ENCODE results near the gene TNS3. TPM values are rescaled to one million over a fixed set of nuclear protein-coding genes. Genes with fewer than 3 reads are reported as not detected.

The TNS3 gene
- total RNA-seq, 1 experiment from 2014 or later, result 9.5 TPM

DNA sequence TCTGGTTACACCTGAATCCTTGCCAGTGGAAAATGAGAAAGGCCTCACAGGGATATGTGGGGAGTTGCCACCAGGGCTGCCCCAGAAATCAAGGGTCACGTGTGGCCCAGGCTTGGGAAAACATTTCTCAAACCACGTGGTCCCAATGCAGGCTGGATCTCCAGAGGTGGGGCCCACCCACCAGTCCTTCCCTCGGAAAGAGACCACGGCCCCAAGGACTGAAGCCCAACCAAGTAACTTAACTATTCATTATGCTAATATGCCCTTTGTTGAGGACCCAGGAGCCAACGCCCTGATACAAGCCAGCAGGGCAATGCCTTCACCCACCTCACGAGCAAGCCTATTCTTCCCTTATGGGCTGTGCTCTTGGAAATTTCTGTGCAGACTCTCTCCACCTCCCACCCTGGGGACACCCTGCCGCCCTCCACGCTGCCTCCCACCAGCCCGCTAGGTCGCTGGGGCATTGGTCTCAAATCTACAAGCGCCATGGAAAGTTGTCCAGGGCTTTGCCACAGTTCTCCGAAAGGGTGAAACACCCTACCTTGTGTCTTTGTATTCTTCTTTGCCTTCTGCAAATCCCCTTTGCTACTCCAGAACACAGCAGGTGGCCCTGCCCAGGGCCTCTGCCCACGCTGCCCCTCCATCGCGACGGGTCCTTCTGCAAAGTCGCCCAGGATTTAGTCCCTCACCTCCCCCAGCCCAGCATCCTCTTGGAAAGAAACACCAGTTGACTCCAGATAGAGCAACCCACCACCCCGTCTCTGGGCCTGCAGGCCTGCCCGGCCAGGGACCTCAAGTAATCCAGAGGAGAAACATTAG, 8.8 kb downstream of the TNS3 start:
- H2BK15ac ChIP-seq (ENCODE audit: low read depth, low read length), result no peak overlapping the region
- H2BK120ac ChIP-seq (ENCODE audit: low read depth, low read length, poor library complexity, severe bottlenecking), result no peak overlapping the region
- H3K9ac ChIP-seq (ENCODE audit: extremely low read depth, insufficient read length, low read length), result no peak overlapping the region
- H2AFZ ChIP-seq (ENCODE audit: low read length), result no peak overlapping the region
- no peak overlapping the region for H2AK5ac ChIP-seq (ENCODE audit: insufficient read length, low read length)
- H3K23ac ChIP-seq (ENCODE audit: insufficient read length, low read depth, low read length), result no peak overlapping the region
- no peak overlapping the region for H3T11ph ChIP-seq (ENCODE audit: low read length)
- peaks cover 43 to 55% of the 10 kb centered on the region in 2 experiments for H3K4me1 Mint-ChIP-seq
- H2BK5ac ChIP-seq (ENCODE audit: insufficient read length, low read length), result no peak overlapping the region
- H3K4ac ChIP-seq (ENCODE audit: low read depth, low read length), result no peak overlapping the region
- no peaks in the 10 kb centered on the region for H3K27me3 ChIP-seq (ENCODE audit: insufficient read depth, low read length)
- H3K27me3 Mint-ChIP-seq (ENCODE audit: low read depth), result peaks cover 1% of the 10 kb centered on the region; the same call in 1 of the 2 replicates
- DNase-seq, result peak; percentile 63
- H2BK20ac ChIP-seq (ENCODE audit: low read depth, low read length, poor library complexity, severe bottlenecking), result no peak overlapping the region
- no peaks in the 10 kb centered on the region for H3K9me3 Mint-ChIP-seq
- no peak overlapping the region for H4K91ac ChIP-seq (ENCODE audit: insufficient read length, low read depth, low read length)
- H3K56ac ChIP-seq (ENCODE audit: insufficient read length, low read depth, low read length), result no peak overlapping the region
- H3K4me3 Mint-ChIP-seq, result no peak overlapping the region
- no peaks in the 10 kb centered on the region for H3K79me1 ChIP-seq (ENCODE audit: insufficient read depth, low read depth, low read length, poor library complexity, severe bottlenecking)
- no peaks in the 10 kb centered on the region for H4K20me1 ChIP-seq (ENCODE audit: control insufficient read depth, insufficient read depth, insufficient read length)
- WGBS (ENCODE audit: extremely low coverage, insufficient read length, low lambda C conversion rate), result no CpG with 5 or more reads among the region's 19 CpGs
- no peak overlapping the region for H3K4me2 ChIP-seq (ENCODE audit: insufficient read depth, insufficient read length, low read length)
- peak overlapping the region in 1 of 3 experiments; percentile 72; a peak in 2 of 7 replicates for H3K27ac Mint-ChIP-seq
- no peak overlapping the region for H2BK12ac ChIP-seq (ENCODE audit: insufficient read length, low read depth, low read length)
- H3K27ac ChIP-seq (ENCODE audit: insufficient read length, low read depth, low read length), result no peak overlapping the region
- no peak overlapping the region for H3K18ac ChIP-seq (ENCODE audit: insufficient read length, low read depth, low read length)
- no peak overlapping the region for H4K5ac ChIP-seq (ENCODE audit: insufficient read length, low read depth, low read length)
- no peaks in the 10 kb centered on the region; a peak in 3 of 7 replicates for H3K36me3 Mint-ChIP-seq (ENCODE audit: insufficient read depth in 1 of 3, low read depth in 3 of 3)
- no peaks in the 10 kb centered on the region for H3K79me2 ChIP-seq (ENCODE audit: insufficient read depth, low read length)
- no peaks in the 10 kb centered on the region for H3K23me2 ChIP-seq (ENCODE audit: insufficient read length, low read depth, low read length, poor library complexity, severe bottlenecking)
- TF ChIP-seq, protein P1, sequence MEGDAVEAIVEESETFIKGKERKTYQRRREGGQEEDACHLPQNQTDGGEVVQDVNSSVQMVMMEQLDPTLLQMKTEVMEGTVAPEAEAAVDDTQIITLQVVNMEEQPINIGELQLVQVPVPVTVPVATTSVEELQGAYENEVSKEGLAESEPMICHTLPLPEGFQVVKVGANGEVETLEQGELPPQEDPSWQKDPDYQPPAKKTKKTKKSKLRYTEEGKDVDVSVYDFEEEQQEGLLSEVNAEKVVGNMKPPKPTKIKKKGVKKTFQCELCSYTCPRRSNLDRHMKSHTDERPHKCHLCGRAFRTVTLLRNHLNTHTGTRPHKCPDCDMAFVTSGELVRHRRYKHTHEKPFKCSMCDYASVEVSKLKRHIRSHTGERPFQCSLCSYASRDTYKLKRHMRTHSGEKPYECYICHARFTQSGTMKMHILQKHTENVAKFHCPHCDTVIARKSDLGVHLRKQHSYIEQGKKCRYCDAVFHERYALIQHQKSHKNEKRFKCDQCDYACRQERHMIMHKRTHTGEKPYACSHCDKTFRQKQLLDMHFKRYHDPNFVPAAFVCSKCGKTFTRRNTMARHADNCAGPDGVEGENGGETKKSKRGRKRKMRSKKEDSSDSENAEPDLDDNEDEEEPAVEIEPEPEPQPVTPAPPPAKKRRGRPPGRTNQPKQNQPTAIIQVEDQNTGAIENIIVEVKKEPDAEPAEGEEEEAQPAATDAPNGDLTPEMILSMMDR (conservative IDR thresholded peaks at IDR 0.05), result no peak
- no peak overlapping the region for H3K14ac ChIP-seq (ENCODE audit: insufficient read depth, low read length)
- no peaks in the 10 kb centered on the region for H3K9me3 ChIP-seq (ENCODE audit: control insufficient read depth, low read depth, low read length)
- peaks cover 4% of the 10 kb centered on the region; the same call in 1 of the 2 replicates for H3K4me1 ChIP-seq (ENCODE audit: insufficient read depth, low read length)
- no peak overlapping the region for H4K8ac ChIP-seq (replicated peaks; ENCODE audit: insufficient read length, low read depth, low read length)
